ENCODE measurements around the gene TARS3.

DNA sequence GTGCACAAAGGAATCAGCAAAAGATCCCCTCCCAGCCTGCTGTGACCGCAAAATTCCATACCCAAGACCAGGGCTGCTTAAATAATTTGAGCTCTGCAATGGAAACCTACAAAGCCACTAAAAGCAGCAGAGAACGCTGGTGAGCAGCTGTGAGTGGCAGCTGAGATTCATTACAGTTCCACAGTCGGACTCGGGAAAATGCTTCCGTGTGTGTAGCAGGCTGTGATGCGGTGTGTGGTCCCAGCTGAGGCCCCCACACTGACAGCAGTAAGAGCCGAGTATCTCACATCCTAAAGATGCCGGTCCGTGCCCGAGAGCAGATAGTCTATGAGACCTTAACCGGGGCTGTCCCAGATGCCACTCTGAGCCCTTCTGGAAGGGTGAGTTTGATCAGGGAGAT, 109.5 kb downstream of the TARS3 start:
- TF ChIP-seq, protein P1, sequence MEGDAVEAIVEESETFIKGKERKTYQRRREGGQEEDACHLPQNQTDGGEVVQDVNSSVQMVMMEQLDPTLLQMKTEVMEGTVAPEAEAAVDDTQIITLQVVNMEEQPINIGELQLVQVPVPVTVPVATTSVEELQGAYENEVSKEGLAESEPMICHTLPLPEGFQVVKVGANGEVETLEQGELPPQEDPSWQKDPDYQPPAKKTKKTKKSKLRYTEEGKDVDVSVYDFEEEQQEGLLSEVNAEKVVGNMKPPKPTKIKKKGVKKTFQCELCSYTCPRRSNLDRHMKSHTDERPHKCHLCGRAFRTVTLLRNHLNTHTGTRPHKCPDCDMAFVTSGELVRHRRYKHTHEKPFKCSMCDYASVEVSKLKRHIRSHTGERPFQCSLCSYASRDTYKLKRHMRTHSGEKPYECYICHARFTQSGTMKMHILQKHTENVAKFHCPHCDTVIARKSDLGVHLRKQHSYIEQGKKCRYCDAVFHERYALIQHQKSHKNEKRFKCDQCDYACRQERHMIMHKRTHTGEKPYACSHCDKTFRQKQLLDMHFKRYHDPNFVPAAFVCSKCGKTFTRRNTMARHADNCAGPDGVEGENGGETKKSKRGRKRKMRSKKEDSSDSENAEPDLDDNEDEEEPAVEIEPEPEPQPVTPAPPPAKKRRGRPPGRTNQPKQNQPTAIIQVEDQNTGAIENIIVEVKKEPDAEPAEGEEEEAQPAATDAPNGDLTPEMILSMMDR (IDR thresholded peaks at IDR 0.05; ENCODE audit: insufficient read depth, low read length) = no peak
- no peak for TF ChIP-seq POLR2AphosphoS5 (IDR thresholded peaks at IDR 0.05; ENCODE audit: low read depth)
- no peak for TF ChIP-seq GABPA (IDR thresholded peaks at IDR 0.05; ENCODE audit: low read depth)
- TF ChIP-seq, protein P2, sequence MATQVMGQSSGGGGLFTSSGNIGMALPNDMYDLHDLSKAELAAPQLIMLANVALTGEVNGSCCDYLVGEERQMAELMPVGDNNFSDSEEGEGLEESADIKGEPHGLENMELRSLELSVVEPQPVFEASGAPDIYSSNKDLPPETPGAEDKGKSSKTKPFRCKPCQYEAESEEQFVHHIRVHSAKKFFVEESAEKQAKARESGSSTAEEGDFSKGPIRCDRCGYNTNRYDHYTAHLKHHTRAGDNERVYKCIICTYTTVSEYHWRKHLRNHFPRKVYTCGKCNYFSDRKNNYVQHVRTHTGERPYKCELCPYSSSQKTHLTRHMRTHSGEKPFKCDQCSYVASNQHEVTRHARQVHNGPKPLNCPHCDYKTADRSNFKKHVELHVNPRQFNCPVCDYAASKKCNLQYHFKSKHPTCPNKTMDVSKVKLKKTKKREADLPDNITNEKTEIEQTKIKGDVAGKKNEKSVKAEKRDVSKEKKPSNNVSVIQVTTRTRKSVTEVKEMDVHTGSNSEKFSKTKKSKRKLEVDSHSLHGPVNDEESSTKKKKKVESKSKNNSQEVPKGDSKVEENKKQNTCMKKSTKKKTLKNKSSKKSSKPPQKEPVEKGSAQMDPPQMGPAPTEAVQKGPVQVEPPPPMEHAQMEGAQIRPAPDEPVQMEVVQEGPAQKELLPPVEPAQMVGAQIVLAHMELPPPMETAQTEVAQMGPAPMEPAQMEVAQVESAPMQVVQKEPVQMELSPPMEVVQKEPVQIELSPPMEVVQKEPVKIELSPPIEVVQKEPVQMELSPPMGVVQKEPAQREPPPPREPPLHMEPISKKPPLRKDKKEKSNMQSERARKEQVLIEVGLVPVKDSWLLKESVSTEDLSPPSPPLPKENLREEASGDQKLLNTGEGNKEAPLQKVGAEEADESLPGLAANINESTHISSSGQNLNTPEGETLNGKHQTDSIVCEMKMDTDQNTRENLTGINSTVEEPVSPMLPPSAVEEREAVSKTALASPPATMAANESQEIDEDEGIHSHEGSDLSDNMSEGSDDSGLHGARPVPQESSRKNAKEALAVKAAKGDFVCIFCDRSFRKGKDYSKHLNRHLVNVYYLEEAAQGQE (IDR thresholded peaks at IDR 0.05; ENCODE audit: insufficient replicate concordance, low read depth) = no peak
- no peak for TF ChIP-seq SPI1 (IDR thresholded peaks at IDR 0.05; ENCODE audit: borderline replicate concordance, low read depth)

All from HL-60 (cell line).